SKM-1 (cell line): ENCODE measurements around the gene AP2S1.
"Not testable (repeated sequence)": the region's sequence is repeated elsewhere in the genome, so short reads cannot be mapped to it uniquely, and the experiment has no call there.

Source experiments
- DNase-seq: peaks from one replicate; lab custom pipeline; 2025; ENCODE audit not compliant: unreplicated experiment; lab: John Stamatoyannopoulos, UW

AP2S1 gene

GRCh38 chr19:46868025-46868802 lies 17.6 kb upstream of the AP2S1 start:
- DNase-seq = no peak

- no peak for DNase-seq
Measured at GRCh38 chr19:46867170-46867569, 16.5 kb upstream of the AP2S1 start.

DNA sequence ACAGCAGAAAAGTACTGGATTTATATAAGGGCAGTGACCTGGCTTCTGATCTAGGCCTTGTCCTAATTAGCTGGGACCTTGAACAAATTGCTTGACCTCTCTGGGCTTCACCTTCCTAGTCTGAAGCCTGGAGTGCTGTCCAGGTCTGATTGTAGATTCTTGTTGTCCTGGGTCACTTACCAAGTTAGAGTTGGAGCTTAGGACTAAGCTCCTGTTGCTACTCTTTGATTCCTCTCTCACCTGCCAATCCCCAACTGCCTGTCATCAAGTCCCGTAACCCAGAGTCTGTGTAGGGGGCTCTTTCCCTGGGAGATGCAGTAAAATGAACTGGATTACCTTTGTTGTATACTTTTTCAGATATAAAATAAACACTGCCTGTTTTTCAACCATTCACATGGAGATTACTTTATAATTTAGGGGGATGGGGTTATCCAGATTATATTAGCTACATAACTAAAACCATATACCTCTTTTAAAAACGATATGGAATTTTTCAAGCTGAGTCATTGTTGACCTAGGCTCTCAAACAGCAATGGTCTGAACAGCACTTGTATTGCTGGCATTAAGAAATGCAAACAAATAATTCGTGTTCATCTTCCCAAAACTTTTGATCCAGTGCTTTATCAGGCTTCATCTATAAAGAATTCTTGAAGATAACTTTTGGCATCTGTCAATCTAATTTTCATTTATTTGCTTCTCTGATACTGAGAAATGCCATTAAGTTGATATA lies 15.9 kb upstream of the AP2S1 start:
- no peak for DNase-seq

GRCh38 chr19:46863818-46864629 lies 13.4 kb upstream of the AP2S1 start:
- no peak for DNase-seq

DNA sequence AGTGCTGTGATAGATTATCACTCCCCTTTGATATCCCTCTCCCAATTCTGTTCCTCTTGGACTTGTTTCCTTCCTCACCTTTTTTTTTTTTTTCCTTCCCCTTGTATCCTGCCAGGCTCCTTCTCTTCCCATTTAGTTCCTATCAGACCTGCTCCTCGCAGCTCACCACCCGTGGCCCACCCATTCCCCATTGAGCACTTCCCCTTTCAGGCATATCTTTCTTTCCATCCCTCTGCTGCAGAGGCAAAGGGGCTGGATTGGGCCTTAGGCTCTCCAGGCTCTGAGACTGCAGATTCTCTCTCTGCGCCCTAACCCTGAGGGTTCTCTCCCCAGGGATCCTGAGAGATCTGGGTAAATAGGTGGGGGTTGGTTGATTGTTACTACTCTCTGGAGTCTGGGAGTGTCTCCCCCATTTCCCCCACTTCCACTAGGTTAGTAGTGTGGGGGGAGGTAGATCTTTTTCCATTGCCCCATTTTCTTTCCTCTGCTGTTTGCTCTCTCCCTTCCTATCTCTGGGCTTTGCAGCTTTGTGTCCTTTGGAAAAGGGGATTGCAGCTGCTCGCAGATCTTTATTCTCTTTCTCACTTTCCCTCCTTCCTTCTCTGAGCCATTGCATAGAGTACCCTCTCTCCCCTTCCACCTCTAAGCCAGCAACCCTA lies 12.5 kb upstream of the AP2S1 start:
- no peak for DNase-seq

DNA sequence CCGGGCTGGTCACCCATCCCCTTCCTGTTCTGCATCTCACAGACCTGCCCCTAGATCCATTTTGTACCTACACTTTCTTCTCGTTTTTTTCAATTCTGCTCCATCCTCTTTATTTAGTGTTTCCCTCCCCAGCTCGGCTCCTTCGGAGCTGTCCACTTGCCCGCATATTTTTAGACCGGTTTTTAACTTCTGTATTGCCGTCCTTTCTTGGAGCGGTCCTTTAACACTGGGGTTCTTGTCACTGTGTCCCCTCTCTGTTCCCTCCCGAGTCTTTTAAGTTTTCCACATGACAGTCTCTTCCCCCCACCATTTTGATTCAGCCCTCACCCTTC lies 11.8 kb upstream of the AP2S1 start:
- no peak for DNase-seq

GRCh38 chr19:46861691-46862502 lies 11.3 kb upstream of the AP2S1 start:
- DNase-seq = no peak

- DNase-seq = peak; percentile 31
Measured at GRCh38 chr19:46860846-46861690, 10.4 kb upstream of the AP2S1 start, which contains the start of gene ARHGAP35. Gene ARHGAP35 (plus strand): TSS chr19:46860997. CDS start chr19:46918676, 57,679 bp downstream.

DNA sequence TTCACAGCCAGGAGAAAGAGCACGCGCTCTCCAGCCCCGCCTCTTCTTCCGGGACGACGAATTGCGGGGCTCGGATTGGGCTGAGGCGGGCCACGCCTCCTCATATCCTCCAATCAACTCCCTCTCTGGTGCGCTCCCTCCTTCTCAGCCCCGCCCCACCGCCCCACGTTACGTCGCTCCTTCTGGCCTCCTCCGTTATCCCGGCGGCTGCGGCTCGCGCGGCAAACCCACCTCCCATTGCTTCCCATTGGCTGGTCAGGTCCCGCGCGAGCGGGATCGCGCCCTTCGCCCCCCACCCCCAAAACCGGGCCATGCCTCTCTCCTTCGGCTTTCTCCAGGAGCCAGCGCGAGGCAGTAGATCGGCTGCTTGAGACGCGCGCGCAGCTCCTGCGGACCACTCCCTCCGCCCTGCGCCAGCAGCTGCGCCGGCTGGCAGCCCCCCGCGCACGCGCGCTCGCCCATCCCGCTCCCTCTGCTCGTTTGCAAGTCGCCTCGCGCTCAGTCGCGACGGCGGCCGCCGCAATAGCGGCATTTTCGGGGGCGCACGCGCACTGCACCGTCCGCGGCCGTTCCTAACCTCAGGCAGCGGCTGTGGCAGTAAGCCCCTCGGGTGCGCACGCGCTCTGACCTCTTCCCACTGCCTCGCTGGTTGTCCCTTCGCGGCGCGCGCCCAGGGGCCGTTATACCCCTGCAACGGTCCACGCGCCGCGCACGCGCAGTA lies 9.6 kb upstream of the AP2S1 start:
- DNase-seq = peak; percentile 55

- no peak for DNase-seq
Measured at GRCh38 chr19:46859637-46860124, 9.0 kb upstream of the AP2S1 start.

GRCh38 chr19:46856062-46857022 lies 5.7 kb upstream of the AP2S1 start:
- peak; percentile 66 for DNase-seq

GRCh38 chr19:46854698-46855097 lies 4.1 kb upstream of the AP2S1 start:
- DNase-seq = not testable (repeated sequence)

- DNase-seq = no peak
Measured at GRCh38 chr19:46852830-46853229, 2.2 kb upstream of the AP2S1 start.

GRCh38 chr19:46849610-46850009 lies 1.0 kb downstream of the AP2S1 start:
- DNase-seq = no peak

- DNase-seq = no peak
Measured at GRCh38 chr19:46848389-46848788, 2.3 kb downstream of the AP2S1 start.

DNA sequence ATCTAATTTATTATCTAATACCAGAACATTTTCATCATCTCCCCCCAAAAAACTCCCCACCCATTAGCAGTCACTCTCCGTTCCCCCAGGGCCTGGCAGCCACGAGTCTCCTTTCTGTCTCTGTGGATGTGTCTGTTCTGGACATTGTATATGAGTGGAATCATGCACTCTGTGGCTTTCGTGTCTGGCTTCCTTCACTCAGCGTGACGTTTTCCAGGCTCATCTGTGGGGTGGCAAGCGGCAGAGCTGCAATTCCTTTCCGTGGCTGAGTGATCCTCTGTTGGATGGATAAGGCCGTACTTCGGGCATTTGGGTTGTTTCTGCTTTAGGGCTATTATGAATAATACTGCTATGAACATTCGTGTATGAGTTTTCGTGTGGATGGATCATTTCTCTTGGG lies 3.1 kb downstream of the AP2S1 start:
- DNase-seq = no peak

DNA sequence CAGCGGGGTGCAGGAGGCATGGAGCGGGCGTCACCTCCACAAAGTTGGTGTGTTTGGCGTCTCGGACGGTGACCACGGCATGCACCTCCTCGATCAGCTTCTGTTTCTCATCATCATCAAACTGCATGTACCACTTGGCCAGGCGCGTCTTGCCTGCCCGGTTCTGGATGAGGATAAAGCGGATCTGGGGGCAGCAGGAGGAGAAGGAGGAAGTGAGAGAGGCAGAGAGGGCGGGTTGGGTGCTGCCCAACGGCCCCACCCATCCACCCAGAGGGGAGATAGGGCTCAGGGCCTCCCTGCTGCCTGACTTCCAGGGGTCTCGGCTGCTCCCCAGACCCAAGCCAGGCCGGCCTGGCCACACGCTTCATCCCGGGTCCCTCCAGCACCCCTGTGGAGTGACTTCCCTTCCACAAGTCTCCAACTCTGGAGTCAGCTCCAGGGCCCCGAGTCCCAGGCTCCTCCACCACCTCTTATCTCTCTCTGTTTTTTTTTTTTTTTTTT lies 4.6 kb downstream of the AP2S1 start:
- no peak for DNase-seq
